ENCODE data around the gene MICA. TPM values are rescaled to one million over a fixed set of nuclear protein-coding genes. Genes with fewer than 3 reads are reported as not detected.
"Not testable (repeated sequence)": the region's sequence is repeated elsewhere in the genome, so short reads cannot be mapped to it uniquely, and the experiment has no call there.

Gene MICA
- total RNA-seq, 1 experiment from 2014 or later, result 31.0 TPM

GRCh38 chr6:31375699-31376098 lies 27.7 kb upstream of the MICA start:
- peaks cover 7% of the 10 kb centered on the region; the same call in 1 of the 2 replicates for H3K9me3 ChIP-seq
- H3K4me3 ChIP-seq, result no peak overlapping the region
- no peaks in the 10 kb centered on the region for H3K36me3 ChIP-seq
- no peak for DNase-seq
- no peaks in the 10 kb centered on the region for H3K27me3 ChIP-seq

- Histone ChIP-seq H3K36me3 (no peaks in the 10 kb centered on the region), H3K27me3 (no peaks in the 10 kb centered on the region), H3K9me3 (peaks cover 4% of the 10 kb centered on the region; the same call in 1 of the 2 replicates), H3K4me3 (no peak overlapping the region)
- no peak for DNase-seq
Observed at GRCh38 chr6:31377029-31377428, 26.4 kb upstream of the MICA start.

GRCh38 chr6:31378062-31378720 lies 25.2 kb upstream of the MICA start:
- no peak overlapping the region for H3K4me3 ChIP-seq
- no peaks in the 10 kb centered on the region for H3K36me3 ChIP-seq
- no peaks in the 10 kb centered on the region for H3K27me3 ChIP-seq
- H3K9me3 ChIP-seq, result no peaks in the 10 kb centered on the region
- no peak for DNase-seq

GRCh38 chr6:31378721-31379103 lies 24.7 kb upstream of the MICA start:
- no peaks in the 10 kb centered on the region for H3K9me3 ChIP-seq
- H3K4me3 ChIP-seq, result no peak overlapping the region
- H3K27me3 ChIP-seq, result no peaks in the 10 kb centered on the region
- DNase-seq, result no peak
- H3K36me3 ChIP-seq, result no peaks in the 10 kb centered on the region

GRCh38 chr6:31379850-31380249 lies 23.5 kb upstream of the MICA start:
- H3K4me3 ChIP-seq, result no peak overlapping the region
- H3K9me3 ChIP-seq, result no peaks in the 10 kb centered on the region
- no peak for DNase-seq

GRCh38 chr6:31381666-31382065 lies 21.7 kb upstream of the MICA start:
- H3K36me3 ChIP-seq, result no peaks in the 10 kb centered on the region
- H3K9me3 ChIP-seq, result no peaks in the 10 kb centered on the region
- no peak overlapping the region for H3K4me3 ChIP-seq
- DNase-seq, result no peak
- no peaks in the 10 kb centered on the region for H3K27me3 ChIP-seq

More at GRCh38 chr6:31379850-31380249, 23.5 kb upstream of the MICA start:
- H3K36me3 ChIP-seq, result no peaks in the 10 kb centered on the region
- no peaks in the 10 kb centered on the region for H3K27me3 ChIP-seq

GRCh38 chr6:31383149-31383548 lies 20.2 kb upstream of the MICA start:
- Histone ChIP-seq H3K4me3 (no peak overlapping the region), H3K27me3 (no peaks in the 10 kb centered on the region)

GRCh38 chr6:31385041-31385440 lies 18.4 kb upstream of the MICA start:
- H3K27me3 ChIP-seq, result no peaks in the 10 kb centered on the region
- no peaks in the 10 kb centered on the region for H3K36me3 ChIP-seq
- no peaks in the 10 kb centered on the region for H3K9me3 ChIP-seq
- DNase-seq, result no peak
- H3K4me3 ChIP-seq, result no peak overlapping the region

More at GRCh38 chr6:31383149-31383548, 20.2 kb upstream of the MICA start:
- H3K9me3 ChIP-seq, result no peaks in the 10 kb centered on the region
- no peaks in the 10 kb centered on the region for H3K36me3 ChIP-seq
- no peak for DNase-seq

- H3K27me3 ChIP-seq, result no peaks in the 10 kb centered on the region
- DNase-seq, result no peak
- no peak overlapping the region for H3K4me3 ChIP-seq
- H3K9me3 ChIP-seq, result no peaks in the 10 kb centered on the region
- H3K36me3 ChIP-seq, result no peaks in the 10 kb centered on the region
Observed at GRCh38 chr6:31386099-31386498, 17.3 kb upstream of the MICA start.

- DNase-seq, result no peak
- Histone ChIP-seq H3K4me3 (no peak overlapping the region), H3K36me3 (no peaks in the 10 kb centered on the region), H3K27me3 (no peaks in the 10 kb centered on the region), H3K9me3 (no peaks in the 10 kb centered on the region)
Observed at GRCh38 chr6:31386977-31387376, 16.4 kb upstream of the MICA start.

GRCh38 chr6:31388916-31389801 lies 14.2 kb upstream of the MICA start:
- not testable (repeated sequence) for H3K36me3 ChIP-seq, H3K27me3 ChIP-seq, DNase-seq, H3K4me3 ChIP-seq, H3K9me3 ChIP-seq

GRCh38 chr6:31389802-31390132 lies 13.6 kb upstream of the MICA start:
- not testable (repeated sequence) for H3K27me3 ChIP-seq, H3K4me3 ChIP-seq, H3K9me3 ChIP-seq, H3K36me3 ChIP-seq, DNase-seq

GRCh38 chr6:31393932-31394331 lies 9.5 kb upstream of the MICA start:
- no peak overlapping the region for H3K4me3 ChIP-seq
- no peaks in the 10 kb centered on the region for H3K9me3 ChIP-seq
- no peaks in the 10 kb centered on the region for H3K36me3 ChIP-seq
- DNase-seq, result no peak
- H3K27me3 ChIP-seq, result no peaks in the 10 kb centered on the region

- no peak overlapping the region for H3K4me3 ChIP-seq
- no peaks in the 10 kb centered on the region for H3K27me3 ChIP-seq
- no peak for DNase-seq
- H3K9me3 ChIP-seq, result no peaks in the 10 kb centered on the region
- no peaks in the 10 kb centered on the region for H3K36me3 ChIP-seq
Observed at GRCh38 chr6:31394381-31394780, 9.0 kb upstream of the MICA start.

GRCh38 chr6:31395832-31396231 lies 7.6 kb upstream of the MICA start:
- H3K4me3 ChIP-seq, result no peak overlapping the region
- no peaks in the 10 kb centered on the region for H3K9me3 ChIP-seq
- no peaks in the 10 kb centered on the region for H3K36me3 ChIP-seq
- no peak for DNase-seq
- H3K27me3 ChIP-seq, result no peaks in the 10 kb centered on the region

- H3K9me3 ChIP-seq, result no peaks in the 10 kb centered on the region
- no peak overlapping the region for H3K4me3 ChIP-seq
- peak; percentile 53 for DNase-seq
- no peaks in the 10 kb centered on the region for H3K36me3 ChIP-seq
- H3K27me3 ChIP-seq, result no peaks in the 10 kb centered on the region
Observed at GRCh38 chr6:31396422-31397152, 6.8 kb upstream of the MICA start.

- H3K27me3 ChIP-seq, H3K9me3 ChIP-seq, H3K36me3 ChIP-seq, DNase-seq, H3K4me3 ChIP-seq: not testable (repeated sequence)
Observed at GRCh38 chr6:31397153-31397499, 6.3 kb upstream of the MICA start.
